GM12865 (cell line): ENCODE data around the gene TMC5.
"Not testable (repeated sequence)": the region's sequence is repeated elsewhere in the genome, so short reads cannot be mapped to it uniquely, and the experiment has no call there.

Source experiments
- DNase-seq: peaks from one replicate; pipeline ENCODE4 v3.0.0; 2010; ENCODE audit warnings: low read depth
- H3K4me3 ChIP-seq: 2 replicates; pipeline ENCODE4 v1.5.1; 2011; ENCODE audit warnings: mild to moderate bottlenecking, low read depth, low read length, control low read depth
- TF ChIP-seq, protein P1 (sequence below): IDR thresholded peaks from 2 replicates; pipeline ENCODE4 v1.5.1; 2011; ENCODE audit warnings: low read length, control low read depth, low read depth, inconsistent platforms; ENCODE audit not compliant: insufficient read depth; ENCODE audit errors: missing control alignments

TMC5 gene, protein sequence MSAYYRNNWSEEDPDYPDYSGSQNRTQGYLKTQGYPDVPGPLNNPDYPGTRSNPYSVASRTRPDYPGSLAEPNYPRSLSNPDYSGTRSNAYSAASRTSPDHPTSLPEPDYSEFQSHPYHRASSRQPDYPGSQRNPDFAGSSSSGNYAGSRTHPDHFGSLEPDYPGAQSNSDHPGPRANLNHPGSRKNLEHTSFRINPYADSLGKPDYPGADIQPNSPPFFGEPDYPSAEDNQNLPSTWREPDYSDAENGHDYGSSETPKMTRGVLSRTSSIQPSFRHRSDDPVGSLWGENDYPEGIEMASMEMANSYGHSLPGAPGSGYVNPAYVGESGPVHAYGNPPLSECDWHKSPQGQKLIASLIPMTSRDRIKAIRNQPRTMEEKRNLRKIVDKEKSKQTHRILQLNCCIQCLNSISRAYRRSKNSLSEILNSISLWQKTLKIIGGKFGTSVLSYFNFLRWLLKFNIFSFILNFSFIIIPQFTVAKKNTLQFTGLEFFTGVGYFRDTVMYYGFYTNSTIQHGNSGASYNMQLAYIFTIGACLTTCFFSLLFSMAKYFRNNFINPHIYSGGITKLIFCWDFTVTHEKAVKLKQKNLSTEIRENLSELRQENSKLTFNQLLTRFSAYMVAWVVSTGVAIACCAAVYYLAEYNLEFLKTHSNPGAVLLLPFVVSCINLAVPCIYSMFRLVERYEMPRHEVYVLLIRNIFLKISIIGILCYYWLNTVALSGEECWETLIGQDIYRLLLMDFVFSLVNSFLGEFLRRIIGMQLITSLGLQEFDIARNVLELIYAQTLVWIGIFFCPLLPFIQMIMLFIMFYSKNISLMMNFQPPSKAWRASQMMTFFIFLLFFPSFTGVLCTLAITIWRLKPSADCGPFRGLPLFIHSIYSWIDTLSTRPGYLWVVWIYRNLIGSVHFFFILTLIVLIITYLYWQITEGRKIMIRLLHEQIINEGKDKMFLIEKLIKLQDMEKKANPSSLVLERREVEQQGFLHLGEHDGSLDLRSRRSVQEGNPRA

GRCh38 chr16:19417640-19418039 is at the start of gene TMC5:
TSS of gene TMC5 (plus strand) at chr16:19417883. CDS start at chr16:19440039, 22,156 bp downstream.
- no peak within 1 kb of the TSS for H3K4me3 ChIP-seq
- TF ChIP-seq, protein P1, sequence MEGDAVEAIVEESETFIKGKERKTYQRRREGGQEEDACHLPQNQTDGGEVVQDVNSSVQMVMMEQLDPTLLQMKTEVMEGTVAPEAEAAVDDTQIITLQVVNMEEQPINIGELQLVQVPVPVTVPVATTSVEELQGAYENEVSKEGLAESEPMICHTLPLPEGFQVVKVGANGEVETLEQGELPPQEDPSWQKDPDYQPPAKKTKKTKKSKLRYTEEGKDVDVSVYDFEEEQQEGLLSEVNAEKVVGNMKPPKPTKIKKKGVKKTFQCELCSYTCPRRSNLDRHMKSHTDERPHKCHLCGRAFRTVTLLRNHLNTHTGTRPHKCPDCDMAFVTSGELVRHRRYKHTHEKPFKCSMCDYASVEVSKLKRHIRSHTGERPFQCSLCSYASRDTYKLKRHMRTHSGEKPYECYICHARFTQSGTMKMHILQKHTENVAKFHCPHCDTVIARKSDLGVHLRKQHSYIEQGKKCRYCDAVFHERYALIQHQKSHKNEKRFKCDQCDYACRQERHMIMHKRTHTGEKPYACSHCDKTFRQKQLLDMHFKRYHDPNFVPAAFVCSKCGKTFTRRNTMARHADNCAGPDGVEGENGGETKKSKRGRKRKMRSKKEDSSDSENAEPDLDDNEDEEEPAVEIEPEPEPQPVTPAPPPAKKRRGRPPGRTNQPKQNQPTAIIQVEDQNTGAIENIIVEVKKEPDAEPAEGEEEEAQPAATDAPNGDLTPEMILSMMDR: no peak
- no peak for DNase-seq

- DNase-seq, H3K4me3 ChIP-seq: not testable (repeated sequence)
Observed at GRCh38 chr16:19372541-19372940, 45.1 kb upstream of the TMC5 start.

DNA sequence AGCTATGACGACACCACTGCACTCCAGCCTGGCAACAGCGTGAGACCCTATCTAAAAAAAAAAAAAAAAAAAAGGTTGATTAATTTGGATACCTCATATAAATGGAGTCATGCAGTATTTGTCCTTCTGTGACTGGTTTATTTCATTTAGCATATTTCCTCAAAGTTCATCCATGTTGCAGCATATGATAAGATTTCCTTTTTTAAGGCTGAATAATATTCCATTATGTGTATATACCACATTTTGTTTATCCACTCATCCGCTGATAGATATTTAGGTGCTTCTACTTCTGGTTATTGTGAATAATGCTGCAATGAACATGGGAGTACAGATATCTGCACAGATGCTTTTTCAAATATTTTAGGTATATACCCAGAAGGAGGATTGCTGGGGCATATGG is 43.3 kb upstream of the TMC5 start:
- DNase-seq: no peak
- TF ChIP-seq, protein P1: no peak
- no peak overlapping the region for H3K4me3 ChIP-seq

- no peak overlapping the region for H3K4me3 ChIP-seq
- TF ChIP-seq, protein P1: peak; percentile 82
- DNase-seq: peak; percentile 64
Observed at GRCh38 chr16:19375561-19376158, 42.0 kb upstream of the TMC5 start.

DNA sequence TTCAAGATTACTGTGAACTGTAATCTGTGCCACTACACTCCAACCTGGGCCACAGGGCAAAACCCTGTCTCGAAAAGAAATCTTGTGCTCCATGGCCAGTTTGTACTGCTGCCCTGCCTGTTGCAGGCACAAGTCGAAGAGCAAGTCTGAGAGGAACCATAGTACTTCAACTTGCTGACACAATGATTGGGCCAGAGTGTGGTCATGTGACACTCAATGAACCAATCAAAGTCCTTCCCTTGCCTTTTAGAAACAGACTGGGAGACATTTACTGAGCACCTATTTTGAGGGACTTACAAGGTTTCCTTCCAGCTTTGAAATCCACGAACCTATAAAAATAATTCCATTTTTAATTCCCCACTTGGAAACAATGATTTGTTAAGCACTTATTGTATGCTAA is 39.8 kb upstream of the TMC5 start:
- TF ChIP-seq, protein P1: no peak
- peak; percentile 20 for DNase-seq
- H3K4me3 ChIP-seq: no peak overlapping the region

GRCh38 chr16:19378511-19378910 is 39.2 kb upstream of the TMC5 start:
- TF ChIP-seq, protein P1: no peak
- no peak overlapping the region for H3K4me3 ChIP-seq
- no peak for DNase-seq

GRCh38 chr16:19379838-19380237 is 37.8 kb upstream of the TMC5 start:
- no peak overlapping the region for H3K4me3 ChIP-seq
- TF ChIP-seq, protein P1: no peak
- DNase-seq: no peak
